HFF-Myc (cell line): ENCODE data around the gene CYB5B.

ENCODE experiments used
- DNase-seq: peaks from one replicate; pipeline ENCODE4 v3.0.0-alpha.2; 2011; ENCODE audit warnings: low read depth; ENCODE audit errors: extremely low read depth
- H3K4me3 ChIP-seq: replicated peaks from 2 replicates; pipeline ENCODE4 v1.5.1; 2011; ENCODE audit warnings: low read depth, mild to moderate bottlenecking, control low read depth, low read length
- CTCF ChIP-seq: IDR thresholded peaks from 2 replicates; pipeline ENCODE4 v1.5.1; 2012; ENCODE audit warnings: mild to moderate bottlenecking, low read depth, low read length, control low read depth; ENCODE audit errors: missing control alignments

CYB5B gene

GRCh38 chr16:69514356-69514755 lies 89.9 kb downstream of the CYB5B start:
- no peak for DNase-seq
- no peak overlapping the region for H3K4me3 ChIP-seq

More at GRCh38 chr16:69514356-69514755, 89.9 kb downstream of the CYB5B start:
- no peak for TF ChIP-seq CTCF
